ENCODE results near the gene CKAP2L.
"Not testable (repeated sequence)": the region's sequence is repeated elsewhere in the genome, so short reads cannot be mapped to it uniquely, and the experiment has no call there.

DNA sequence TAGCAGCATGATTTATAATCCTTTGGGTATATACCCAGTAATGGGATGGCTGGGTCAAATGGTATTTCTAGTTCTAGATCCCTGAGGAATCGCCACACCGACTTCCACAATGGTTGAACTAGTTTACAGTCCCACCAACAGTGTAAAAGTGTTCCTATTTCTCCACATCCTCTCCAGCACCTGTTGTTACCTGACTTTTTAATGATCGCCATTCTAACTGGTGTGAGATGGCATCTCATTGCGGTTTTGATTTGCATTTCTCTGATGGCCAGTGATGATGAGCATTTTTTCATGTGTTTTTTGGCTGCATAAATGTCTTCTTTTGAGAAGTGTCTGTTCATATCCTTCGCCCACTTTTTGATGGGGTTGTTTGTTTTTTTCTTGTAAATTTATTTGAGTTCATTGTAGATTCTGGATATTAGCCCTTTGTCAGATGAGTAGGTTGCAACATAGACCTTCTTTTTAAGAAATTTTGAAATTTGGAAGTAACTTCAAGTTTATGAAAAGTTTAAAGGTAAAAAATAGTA, 47.5 kb downstream of the CKAP2L start:
- not testable (repeated sequence) for TF ChIP-seq POLR2A, POLR2AphosphoS5 (IDR thresholded peaks at IDR 0.05)
- TF ChIP-seq, protein P1, sequence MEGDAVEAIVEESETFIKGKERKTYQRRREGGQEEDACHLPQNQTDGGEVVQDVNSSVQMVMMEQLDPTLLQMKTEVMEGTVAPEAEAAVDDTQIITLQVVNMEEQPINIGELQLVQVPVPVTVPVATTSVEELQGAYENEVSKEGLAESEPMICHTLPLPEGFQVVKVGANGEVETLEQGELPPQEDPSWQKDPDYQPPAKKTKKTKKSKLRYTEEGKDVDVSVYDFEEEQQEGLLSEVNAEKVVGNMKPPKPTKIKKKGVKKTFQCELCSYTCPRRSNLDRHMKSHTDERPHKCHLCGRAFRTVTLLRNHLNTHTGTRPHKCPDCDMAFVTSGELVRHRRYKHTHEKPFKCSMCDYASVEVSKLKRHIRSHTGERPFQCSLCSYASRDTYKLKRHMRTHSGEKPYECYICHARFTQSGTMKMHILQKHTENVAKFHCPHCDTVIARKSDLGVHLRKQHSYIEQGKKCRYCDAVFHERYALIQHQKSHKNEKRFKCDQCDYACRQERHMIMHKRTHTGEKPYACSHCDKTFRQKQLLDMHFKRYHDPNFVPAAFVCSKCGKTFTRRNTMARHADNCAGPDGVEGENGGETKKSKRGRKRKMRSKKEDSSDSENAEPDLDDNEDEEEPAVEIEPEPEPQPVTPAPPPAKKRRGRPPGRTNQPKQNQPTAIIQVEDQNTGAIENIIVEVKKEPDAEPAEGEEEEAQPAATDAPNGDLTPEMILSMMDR (IDR thresholded peaks at IDR 0.05) = not testable (repeated sequence)

All from breast epithelium (tissue), 3 donors.